SK-N-SH (cell line): ENCODE measurements around the gene RHEBL1. TPM values are rescaled to one million over a fixed set of nuclear protein-coding genes. Genes with fewer than 3 reads are reported as not detected.

ENCODE experiments used
- CTCF ChIA-PET: fragments of 300-600, 350-600 bp; formaldehyde crosslinking; extraction: SDS; loops from one replicate; lab custom pipeline; 2021; lab: Yijun Ruan, JAX
- POLR2A ChIA-PET: fragments of 350-600 bp; sonication (Branson Sonifier 250); formaldehyde crosslinking; extraction: SDS; loops from one replicate; lab custom pipeline; 2020; ENCODE audit warnings: antibody characterized with exemption, inconsistent platforms; lab: Yijun Ruan, JAX
- DNase-seq: peaks from one replicate; pipeline ENCODE4 v3.0.0; 2012
- H2AFZ ChIP-seq: fragments of 200-600 bp; sonication (generic); 2 replicates; pipeline ENCODE4 v1.8.1; 2016; ENCODE audit warnings: antibody characterized with exemption, mild to moderate bottlenecking, low read depth
- H3F3A ChIP-seq: fragments of 200-600 bp; sonication (generic); replicated peaks from 2 replicates; pipeline ENCODE3; 2016; ENCODE audit warnings: antibody characterized with exemption, mild to moderate bottlenecking; ENCODE audit not compliant: insufficient read depth
- H3K27ac ChIP-seq, 2 experiments: fragments of 200-500 bp in 1 of 2; fragments of 200-600 bp in 1 of 2; sonication (Bioruptor generic) in 1 of 2; sonication (generic), shearing (Covaris generic) in 1 of 2; 2 replicates each; pipeline versions ENCODE4 v1.5.1 to v1.6.1; 2014 to 2016; ENCODE audit warnings: low read depth in 2 of 2, inconsistent platforms in 1 of 2, low read length in 1 of 2, mild to moderate bottlenecking in 1 of 2, mixed read lengths in 1 of 2
- H3K27me3 ChIP-seq: fragments of 200-600 bp; sonication (generic), shearing (Covaris generic); 2 replicates; pipeline ENCODE4 v1.6.1; 2016; ENCODE audit warnings: mixed run types; ENCODE audit not compliant: insufficient read depth
- H3K36me3 ChIP-seq, 2 experiments: fragments of 200-500 bp in 1 of 2; fragments of 200-600 bp in 1 of 2; sonication (Bioruptor generic) in 1 of 2; sonication (generic) in 1 of 2; replicated peaks in 1 of 2; 2 replicates each; pipeline versions ENCODE3 to v1.5.1; 2014 to 2016; ENCODE audit warnings: low read length in 1 of 2, mild to moderate bottlenecking in 1 of 2; ENCODE audit not compliant: insufficient read depth in 2 of 2, control insufficient read depth in 1 of 2
- H3K4me1 ChIP-seq, 2 experiments: fragments of 200-500 bp in 1 of 2; fragments of 200-600 bp in 1 of 2; sonication (Bioruptor generic) in 1 of 2; sonication (generic), shearing (Covaris generic) in 1 of 2; 2 replicates each; pipeline versions ENCODE4 v1.5.1 to v1.6.1; 2014 to 2016; ENCODE audit warnings: low read depth in 1 of 2, low read length in 1 of 2, mixed run types in 1 of 2; ENCODE audit not compliant: insufficient read depth in 2 of 2, control insufficient read depth in 1 of 2
- H3K4me2 ChIP-seq: fragments of 200-600 bp; sonication (generic), shearing (Covaris generic); 2 replicates; pipeline ENCODE4 v1.6.1; 2017; ENCODE audit warnings: mixed run types
- H3K4me3 ChIP-seq, 2 experiments: fragments of 200-500 bp in 1 of 2; fragments of 200-600 bp in 1 of 2; sonication (Bioruptor generic) in 1 of 2; sonication (generic), shearing (Covaris generic) in 1 of 2; 2 replicates each; pipeline versions ENCODE4 v1.5.1 to v1.8.1; 2014 to 2016; ENCODE audit warnings: low read depth in 2 of 2, inconsistent platforms in 1 of 2, low read length in 1 of 2, mild to moderate bottlenecking in 1 of 2, mixed read lengths in 1 of 2, moderate library complexity in 1 of 2
- H3K79me2 ChIP-seq: fragments of 200-600 bp; sonication (generic); 2 replicates; pipeline ENCODE4 v1.8.1; 2017; ENCODE audit warnings: mild to moderate bottlenecking; ENCODE audit not compliant: insufficient read depth
- H3K9ac ChIP-seq: fragments of 200-600 bp; sonication (generic); 2 replicates; pipeline ENCODE4 v1.6.1; 2017; ENCODE audit warnings: mixed run types
- H3K9me2 ChIP-seq: fragments of 200-600 bp; sonication (generic); 2 replicates; pipeline ENCODE4 v1.6.1; 2017; ENCODE audit warnings: mixed run types
- H3K9me3 ChIP-seq: fragments of 200-600 bp; sonication (generic); 2 replicates; pipeline ENCODE4 v1.6.1; 2017; ENCODE audit warnings: mixed run types, mild to moderate bottlenecking, moderate library complexity
- H4K20me1 ChIP-seq: fragments of 200-600 bp; sonication (generic); 2 replicates; pipeline ENCODE4 v1.6.1; 2017; ENCODE audit warnings: mild to moderate bottlenecking, mixed run types; ENCODE audit not compliant: insufficient read depth
- MAX ChIP-seq: IDR thresholded peaks from 2 replicates; pipeline ENCODE4 v1.4.0; 2012; ENCODE audit warnings: low read depth
- RAD21 ChIP-seq: IDR thresholded peaks from 2 replicates; pipeline ENCODE4 v1.6.1; 2012; ENCODE audit warnings: mild to moderate bottlenecking, low read length
- RCOR1 ChIP-seq: fragments of 150-350 bp; IDR thresholded peaks from 2 replicates; pipeline ENCODE4 v1.6.1; 2017; ENCODE audit warnings: antibody characterized with exemption, low read length
- SMC3 ChIP-seq: IDR thresholded peaks from 2 replicates; pipeline ENCODE4 v1.6.1; 2012; ENCODE audit warnings: low read depth, low read length, improper control_type of control experiment
- TAF1 ChIP-seq: IDR thresholded peaks from 2 replicates; pipeline ENCODE4 v1.6.1; 2012; ENCODE audit warnings: low read depth, mild to moderate bottlenecking, low read length, moderate library complexity, borderline replicate concordance
- TCF12 ChIP-seq: IDR thresholded peaks from 2 replicates; pipeline ENCODE4 v1.4.0; 2012
- WGBS: methylation state at CpG from one replicate; pipeline ENCODE4 v1.1.6; 2017; ENCODE audit warnings: low lambda C conversion rate; 5-methylcytosine and 5-hydroxymethylcytosine counted together
- polyA plus RNA-seq, 3 experiments: library from polyadenylated mRNA; depleted of rRNA; stranded (reverse); fragments of >200 nt; gene quantifications; 2 replicates each; pipeline ENCODE4 v1.2.3, GENCODE V29; 2012

The RHEBL1 gene
- polyA plus RNA-seq, 1 of the 3 experiments (the other 2 are of a cell fraction), result 2.2 TPM

- no peak overlapping the region; the same call in 1 of the 2 replicates for H2AFZ ChIP-seq
- peaks cover 3% of the 10 kb centered on the region for H3F3A ChIP-seq
- H3K27me3 ChIP-seq, result peaks cover 12% of the 10 kb centered on the region; the same call in 1 of the 2 replicates
- 33% methylated on average over 13 of the region's 14 CpGs for WGBS
- no peak overlapping the region for H3K9ac ChIP-seq
- no peaks in the 10 kb centered on the region for H3K9me3 ChIP-seq
- no peak overlapping the region for H3K27ac ChIP-seq
- no peak for DNase-seq
- H3K36me3 ChIP-seq, result peaks cover 0 to 9% of the 10 kb centered on the region in 2 experiments
- no peaks in the 10 kb centered on the region for H3K79me2 ChIP-seq
- H4K20me1 ChIP-seq, result no peaks in the 10 kb centered on the region
- POLR2A ChIA-PET, result interaction anchor here (0.5 to 1.3 kb wide), 4 partner anchors 14 to 97 kb away, joined by 3 to 7 read pairs (median 3); partner anchors contain the start of gene TUBA1B
- no peak for TF ChIP-seq TAF1
- no peak for TF ChIP-seq RAD21
- TF ChIP-seq SMC3, result no peak
- no peak for TF ChIP-seq RCOR1
- TF ChIP-seq MAX, result no peak
- TF ChIP-seq, all 33 proteins: peak for 0
- H3K9me2 ChIP-seq, result no peaks in the 10 kb centered on the region
- H3K4me2 ChIP-seq, result peak overlapping the region; percentile 75
- peak overlapping the region in 1 of 2 experiments; percentile 48; a peak in 1 of 4 replicates for H3K4me3 ChIP-seq
- H3K4me1 ChIP-seq, result peaks cover 0 to 37% of the 10 kb centered on the region in 2 experiments; a peak in 1 of 4 replicates
- CTCF ChIA-PET, result interaction anchor here (0.5 to 25.0 kb wide), 25 partner anchors 8 to 239 kb away, joined by 3 to 315 read pairs (median 4); partner anchors contain the start of genes LMBR1L, RHEBL1 and TUBA1B
Measured at GRCh38 chr12:49091836-49092085, 22.0 kb upstream of the RHEBL1 start.

- no peaks in the 10 kb centered on the region for H3K9me3 ChIP-seq
- peaks cover 12% of the 10 kb centered on the region; the same call in 1 of the 2 replicates for H3K27me3 ChIP-seq
- H3K9ac ChIP-seq, result no peak overlapping the region
- no peak overlapping the region for H2AFZ ChIP-seq
- ChIA-PET CTCF (interaction anchor here (0.7 to 25.0 kb wide), 19 partner anchors 7 to 147 kb away, joined by 3 to 315 read pairs (median 6); partner anchors contain the start of genes LMBR1L, RHEBL1 and TUBA1B), POLR2A (interaction anchor here (0.5 to 1.3 kb wide), 3 partner anchors 14 to 97 kb away, joined by 3 read pairs; no protein-coding TSS in a partner anchor)
- 91% methylated on average over 30 of the region's 41 CpGs for WGBS
- H3K4me1 ChIP-seq, result peaks cover 0 to 37% of the 10 kb centered on the region in 2 experiments; a peak in 1 of 4 replicates
- no peak for TF ChIP-seq TCF12
- no peaks in the 10 kb centered on the region for H3K79me2 ChIP-seq
- no peak overlapping the region for H3K4me2 ChIP-seq
- no peaks in the 10 kb centered on the region for H4K20me1 ChIP-seq
- no peaks in the 10 kb centered on the region for H3K9me2 ChIP-seq
- H3K36me3 ChIP-seq, result peaks cover 0 to 4% of the 10 kb centered on the region in 2 experiments
- H3F3A ChIP-seq, result peaks cover 3% of the 10 kb centered on the region
- H3K27ac ChIP-seq, result no peak overlapping the region
- no peak for DNase-seq
- no peak overlapping the region for H3K4me3 ChIP-seq
Measured at GRCh38 chr12:49091056-49091835, 21.5 kb upstream of the RHEBL1 start.
